ENCODE data around the gene TRIM62.
A peak's percentile ranks its signal among the peaks of the same experiment; 100 is the strongest.

The TRIM62 gene

DNA sequence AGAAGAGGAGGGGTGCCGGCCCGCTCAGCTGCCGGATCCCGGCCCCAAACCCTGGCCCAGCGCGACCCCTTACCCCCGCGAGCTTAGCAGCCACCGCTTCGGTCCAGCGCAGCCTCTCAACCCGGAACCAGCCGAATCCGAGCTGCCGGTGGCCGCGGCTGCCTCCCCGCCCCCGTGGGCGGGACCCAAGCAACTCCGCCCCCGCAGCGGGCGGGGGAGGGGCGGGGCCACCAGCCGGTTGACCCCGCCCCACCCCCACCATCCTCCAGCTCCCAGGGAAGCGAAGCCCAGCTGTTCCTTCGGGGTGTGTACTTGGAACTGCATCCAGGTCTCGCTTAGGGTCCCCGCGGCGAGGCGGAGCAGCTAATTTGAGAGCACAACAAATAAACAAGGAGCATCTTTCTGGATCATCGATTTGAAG is at the start of gene TRIM62:
Gene TRIM62, minus strand, starts transcription at position 123 of the 421 bp plus-strand sequence. CDS start 611 bp downstream, outside the sequence.
- peak; percentile 81 for DNase-seq

GRCh38 chr1:33231166-33231565 is 49.3 kb upstream of the TRIM62 start:
- DNase-seq: no peak

GRCh38 chr1:33228935-33229487 is 47.2 kb upstream of the TRIM62 start:
- no peak for DNase-seq

- no peak for DNase-seq
Measured at GRCh38 chr1:33225586-33225985, 43.7 kb upstream of the TRIM62 start.

GRCh38 chr1:33224166-33224707 is 42.4 kb upstream of the TRIM62 start:
- no peak for DNase-seq

DNA sequence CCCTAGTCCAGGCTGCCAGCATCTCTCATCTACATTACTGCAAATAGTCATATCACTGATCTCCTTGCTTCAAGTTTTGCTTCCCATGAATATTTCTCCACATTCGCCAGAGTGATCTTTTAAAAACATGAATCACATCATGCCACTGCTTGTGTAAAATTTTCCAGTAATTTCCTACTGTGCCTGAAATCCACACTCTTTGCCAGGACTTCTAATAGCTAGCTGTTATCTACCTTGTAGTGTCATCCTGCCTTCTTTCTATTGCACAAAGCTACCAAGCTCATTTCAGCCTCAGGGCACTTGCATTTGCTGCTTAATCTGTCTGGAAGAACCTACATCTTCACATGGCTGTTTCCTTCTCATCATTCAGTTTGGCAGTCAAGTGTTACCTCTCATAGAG is 40.5 kb upstream of the TRIM62 start:
- no peak for DNase-seq

DNA sequence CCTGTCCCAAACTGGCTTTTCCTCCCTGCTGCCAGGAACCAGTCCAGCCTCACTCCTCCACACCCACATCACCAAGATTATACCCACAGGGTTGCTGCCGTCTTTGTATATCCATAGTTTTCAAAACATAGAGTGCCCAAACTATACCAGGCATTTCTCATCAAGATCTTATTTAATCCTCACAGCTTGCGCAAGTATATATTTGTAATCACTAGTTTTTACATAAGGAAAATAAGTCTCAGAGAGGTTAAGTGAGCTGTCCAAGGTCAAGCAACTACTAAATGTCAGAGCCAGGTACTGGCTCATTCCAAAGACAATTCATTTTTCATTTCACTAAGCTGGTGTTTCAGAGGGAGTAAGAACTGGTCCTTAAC is 39.5 kb upstream of the TRIM62 start:
- no peak for DNase-seq

GRCh38 chr1:33220676-33221384 is 39.0 kb upstream of the TRIM62 start:
- DNase-seq: no peak

DNA sequence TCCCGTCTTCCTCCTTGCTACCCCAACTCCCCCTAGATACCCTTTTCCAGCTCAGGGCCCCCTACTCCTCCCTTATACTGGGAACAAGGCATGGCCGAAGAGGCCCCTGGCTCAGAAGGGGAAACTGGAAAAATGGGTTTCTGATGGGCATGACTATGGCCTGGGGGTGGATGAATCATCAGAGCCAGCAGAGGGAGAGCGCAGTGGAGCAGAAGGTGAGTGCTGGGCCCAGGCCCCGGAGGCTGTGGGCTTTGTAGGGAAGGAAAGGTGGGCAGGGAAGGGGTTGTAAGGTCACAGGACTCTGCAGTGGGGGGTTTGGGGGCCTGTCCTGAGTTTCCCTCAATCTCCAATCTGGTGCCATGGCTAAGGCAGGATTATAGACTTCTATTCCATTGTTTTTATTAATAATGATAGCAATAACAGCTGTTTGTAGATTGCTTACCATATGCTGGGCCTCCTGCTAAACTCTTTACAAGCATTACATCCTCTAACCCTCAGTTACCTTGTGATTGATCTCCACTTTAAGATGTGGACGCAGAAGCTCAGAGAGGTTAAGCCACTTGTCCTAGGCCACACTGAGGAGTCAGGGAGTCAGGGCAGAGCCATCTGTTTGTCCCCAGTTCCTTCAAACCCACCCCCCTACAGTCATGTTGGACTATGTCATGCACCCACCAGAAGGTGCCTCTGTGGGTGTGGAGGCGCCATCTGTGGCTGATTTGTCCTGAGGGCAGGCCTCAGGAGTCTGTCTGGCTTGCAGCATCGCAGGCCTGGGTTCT is 38.2 kb upstream of the TRIM62 start:
- no peak for DNase-seq

DNA sequence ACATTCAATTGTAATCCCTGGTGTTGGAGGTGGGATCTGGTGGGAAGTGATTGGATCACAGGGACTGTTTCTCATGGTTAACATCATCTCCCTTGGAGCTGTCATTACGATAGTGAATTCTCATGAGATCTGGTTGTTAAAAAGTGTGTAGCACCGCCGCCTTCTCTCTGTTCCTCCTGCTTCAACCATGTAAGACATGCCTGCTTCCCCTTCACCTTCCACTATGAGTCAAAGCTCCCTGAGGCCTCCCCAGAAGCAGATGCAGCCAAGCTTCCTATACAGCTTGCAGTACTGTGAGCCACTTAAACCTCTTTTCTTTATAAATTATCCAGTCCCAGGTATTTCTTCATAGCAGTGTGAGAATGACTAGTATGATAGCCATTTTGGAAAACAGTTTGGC is 30.1 kb upstream of the TRIM62 start:
- DNase-seq: no peak

- no peak for DNase-seq
Measured at GRCh38 chr1:33206340-33206739, 24.5 kb upstream of the TRIM62 start.

GRCh38 chr1:33195556-33195955 is 13.7 kb upstream of the TRIM62 start:
- DNase-seq: no peak

GRCh38 chr1:33191731-33192275 is 10.0 kb upstream of the TRIM62 start:
- no peak for DNase-seq

- no peak for DNase-seq
Measured at GRCh38 chr1:33190701-33191100, 8.9 kb upstream of the TRIM62 start.

DNA sequence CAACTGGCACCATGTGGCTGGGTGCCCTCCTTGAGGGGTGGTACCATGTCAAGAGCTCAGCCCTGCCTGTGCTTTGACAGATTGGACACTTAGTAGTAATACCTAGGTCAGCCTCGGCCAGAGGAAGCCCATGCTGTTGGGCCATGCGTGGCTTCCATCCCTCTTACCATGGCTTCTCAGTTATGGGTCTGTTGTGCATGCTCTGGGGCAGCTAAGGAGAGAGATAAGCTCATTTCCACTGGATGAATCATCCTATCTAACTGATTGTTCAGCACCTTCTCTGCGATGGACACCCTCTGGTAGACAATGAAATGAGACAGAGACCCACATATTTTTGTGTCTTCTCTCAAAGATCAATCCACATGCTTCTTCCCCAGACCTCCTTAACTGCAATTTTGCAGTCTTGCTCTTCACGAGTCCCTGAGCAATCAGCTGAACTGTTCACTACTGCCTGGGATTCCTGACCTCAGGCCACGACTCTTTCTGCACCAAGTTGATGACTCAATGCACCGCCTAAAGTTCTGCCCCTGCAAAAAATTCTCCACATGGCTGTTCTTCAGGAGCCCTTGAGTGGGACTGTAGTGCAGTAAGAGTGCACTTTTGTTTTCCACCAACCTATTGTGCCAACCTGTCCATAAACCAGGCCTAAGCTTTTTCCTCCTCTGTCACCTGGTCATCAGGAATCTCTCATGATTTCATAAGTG is 6.9 kb upstream of the TRIM62 start:
- no peak for DNase-seq

GRCh38 chr1:33186936-33187335 is 5.1 kb upstream of the TRIM62 start:
- DNase-seq: no peak

DNA sequence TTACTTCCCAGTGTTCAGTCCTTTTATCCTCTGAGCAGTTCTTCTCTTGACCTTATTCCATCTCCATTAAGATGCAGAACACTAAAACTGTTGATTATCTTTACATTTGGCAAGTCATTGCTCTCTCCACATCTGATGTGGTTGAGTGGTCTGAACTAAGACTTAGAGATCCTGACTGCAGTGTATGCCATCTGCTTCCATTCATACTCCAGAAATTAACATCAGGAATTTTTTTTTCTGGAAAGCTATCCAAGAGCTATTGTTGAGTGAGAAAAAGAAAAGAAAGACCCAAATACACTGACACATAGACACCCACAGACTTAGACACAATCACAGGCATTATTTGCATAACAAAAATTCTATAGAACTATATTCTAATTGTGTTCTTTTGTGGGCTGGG is 3.7 kb upstream of the TRIM62 start:
- DNase-seq: no peak

- DNase-seq: no peak
Measured at GRCh38 chr1:33183306-33183705, 1.5 kb upstream of the TRIM62 start.

GRCh38 chr1:33182896-33183295 is 1.1 kb upstream of the TRIM62 start:
- DNase-seq: no peak

GRCh38 chr1:33182401-33182841 is 578 bp upstream of the TRIM62 start:
- DNase-seq: peak; percentile 58

- peak; percentile 89 for DNase-seq
Measured at GRCh38 chr1:33180911-33181890, 642 bp downstream of the TRIM62 start.
